Smooth muscle cell (in vitro differentiated cells): ENCODE data around the gene POLD1. TPM values are rescaled to one million over a fixed set of nuclear protein-coding genes. Genes with fewer than 3 reads are reported as not detected.
"Not testable (repeated sequence)": the region's sequence is repeated elsewhere in the genome, so short reads cannot be mapped to it uniquely, and the experiment has no call there.

Experiments used
- DNase-seq: peaks from one replicate; lab custom pipeline; 2025; ENCODE audit not compliant: unreplicated experiment; lab: John Stamatoyannopoulos, UW
- H2AFZ ChIP-seq: fragments of 200-600 bp; sonication (generic); 2 replicates; pipeline ENCODE4 v1.6.0; 2016; ENCODE audit warnings: antibody characterized with exemption, low read depth, mild to moderate bottlenecking
- H3F3A ChIP-seq: fragments of 200-600 bp; sonication (generic); 2 replicates; pipeline ENCODE4 v1.6.0; 2017; ENCODE audit warnings: antibody characterized with exemption, low read depth
- H3K27ac ChIP-seq: fragments of 200-600 bp; sonication (generic); 2 replicates; pipeline ENCODE4 v1.5.1; 2016; ENCODE audit warnings: low read depth, mild to moderate bottlenecking
- H3K27me3 ChIP-seq: fragments of 200-600 bp; sonication (generic); 2 replicates; pipeline ENCODE4 v1.6.1; 2016; ENCODE audit warnings: low read depth, mild to moderate bottlenecking
- H3K36me3 ChIP-seq: fragments of 200-600 bp; sonication (generic); 2 replicates; pipeline ENCODE4 v1.5.1; 2016; ENCODE audit warnings: low read depth
- H3K4me1 ChIP-seq: fragments of 200-600 bp; sonication (generic); 2 replicates; pipeline ENCODE4 v1.5.1; 2016; ENCODE audit warnings: low read depth
- H3K4me2 ChIP-seq: fragments of 200-600 bp; sonication (generic); 2 replicates; pipeline ENCODE4 v1.6.0; 2016; ENCODE audit warnings: mild to moderate bottlenecking
- H3K4me3 ChIP-seq: fragments of 200-600 bp; sonication (generic); 2 replicates; pipeline ENCODE4 v1.5.1; 2016; ENCODE audit warnings: mild to moderate bottlenecking
- H3K79me2 ChIP-seq: fragments of 200-600 bp; sonication (generic); 2 replicates; pipeline ENCODE4 v1.6.0; 2016; ENCODE audit warnings: low read depth, mild to moderate bottlenecking
- H3K9ac ChIP-seq: fragments of 200-600 bp; sonication (generic); 2 replicates; pipeline ENCODE4 v1.6.0; 2016; ENCODE audit warnings: low read depth
- H3K9me3 ChIP-seq: fragments of 200-600 bp; sonication (generic); replicated peaks from 2 replicates; pipeline ENCODE4 v1.5.1; 2016; ENCODE audit warnings: low read depth
- H4K20me1 ChIP-seq: fragments of 200-600 bp; sonication (generic); 2 replicates; pipeline ENCODE4 v1.6.0; 2016; ENCODE audit warnings: low read depth
- CTCF ChIP-seq: fragments of 200-600 bp; sonication (generic); IDR thresholded peaks from 2 replicates; pipeline ENCODE4 v1.5.1; 2017; ENCODE audit warnings: borderline replicate concordance, mild to moderate bottlenecking, antibody characterized with exemption; ENCODE audit not compliant: insufficient read depth, poor library complexity, severe bottlenecking
- WGBS: methylation state at CpG from one replicate; pipeline ENCODE4 v1.1.7; 2016; ENCODE audit warnings: low lambda C conversion rate; 5-methylcytosine and 5-hydroxymethylcytosine counted together
- polyA plus RNA-seq: library from polyadenylated mRNA; unstranded; fragments of >200 nt; fragmentation: Nextera tagmentation; extraction: Ambion mirVana; gene quantifications from 2 replicates; pipeline ENCODE4 v1.2.1, GENCODE V29; 2016
- total RNA-seq: library from RNA; depleted of rRNA; stranded (reverse); fragments of >200 nt; gene quantifications from 2 replicates; pipeline ENCODE4 v1.2.3, GENCODE V29; 2014

POLD1 gene
- total and polyA plus RNA-seq, 2 experiments from 2014 or later = 14.9 to 37.6 TPM

- Histone ChIP-seq H3K36me3 (no peaks in the 10 kb centered on the region), H3K4me2 (no peak overlapping the region), H3K9ac (no peak overlapping the region), H3K27ac (no peak overlapping the region), H3F3A (no peaks in the 10 kb centered on the region), H3K4me1 (no peaks in the 10 kb centered on the region), H2AFZ (no peak overlapping the region), H3K79me2 (no peaks in the 10 kb centered on the region), H4K20me1 (no peaks in the 10 kb centered on the region), H3K9me3 (no peaks in the 10 kb centered on the region), H3K27me3 (no peaks in the 10 kb centered on the region), H3K4me3 (no peak overlapping the region)
- no peak for DNase-seq
- no peak for TF ChIP-seq CTCF
- 98% methylated on average over 3 of the region's 3 CpGs for WGBS
Measured at GRCh38 chr19:50341091-50341564, 43.0 kb upstream of the POLD1 start.

- no peaks in the 10 kb centered on the region for H3K79me2 ChIP-seq
- no peaks in the 10 kb centered on the region for H4K20me1 ChIP-seq
- H3F3A ChIP-seq = no peaks in the 10 kb centered on the region
- no peak overlapping the region for H3K4me2 ChIP-seq
- no peak overlapping the region for H3K9ac ChIP-seq
- H3K9me3 ChIP-seq = no peaks in the 10 kb centered on the region
- TF ChIP-seq CTCF = no peak
- WGBS = 88% methylated on average over 8 of the region's 8 CpGs
- no peak overlapping the region for H2AFZ ChIP-seq
- no peak overlapping the region for H3K4me3 ChIP-seq
- no peak overlapping the region for H3K27ac ChIP-seq
- H3K36me3 ChIP-seq = no peaks in the 10 kb centered on the region
- H3K4me1 ChIP-seq = no peaks in the 10 kb centered on the region
- no peak for DNase-seq
- no peaks in the 10 kb centered on the region for H3K27me3 ChIP-seq
Measured at GRCh38 chr19:50344661-50345318, 39.4 kb upstream of the POLD1 start.

GRCh38 chr19:50347089-50347581 lies 37.0 kb upstream of the POLD1 start:
- H3K27ac ChIP-seq, H3F3A ChIP-seq, H3K4me3 ChIP-seq, H3K79me2 ChIP-seq, H3K27me3 ChIP-seq, H3K4me2 ChIP-seq, H3K9ac ChIP-seq, H3K4me1 ChIP-seq, DNase-seq, H3K36me3 ChIP-seq, H4K20me1 ChIP-seq, H2AFZ ChIP-seq, H3K9me3 ChIP-seq: not testable (repeated sequence)
- 74% methylated on average over 8 of the region's 8 CpGs for WGBS

- TF ChIP-seq CTCF = no peak
- H3K4me3 ChIP-seq = no peak overlapping the region
- H3K36me3 ChIP-seq = no peaks in the 10 kb centered on the region
- H3K4me2 ChIP-seq = no peak overlapping the region
- 80% methylated on average over 22 of the region's 22 CpGs for WGBS
- H3K4me1 ChIP-seq = no peaks in the 10 kb centered on the region
- no peaks in the 10 kb centered on the region for H3K79me2 ChIP-seq
- no peaks in the 10 kb centered on the region for H3F3A ChIP-seq
- no peaks in the 10 kb centered on the region for H4K20me1 ChIP-seq
- no peak overlapping the region for H2AFZ ChIP-seq
- no peak overlapping the region for H3K9ac ChIP-seq
- H3K27ac ChIP-seq = no peak overlapping the region
- DNase-seq = no peak
- H3K9me3 ChIP-seq = no peaks in the 10 kb centered on the region
- H3K27me3 ChIP-seq = no peaks in the 10 kb centered on the region
Measured at GRCh38 chr19:50349277-50350057, 34.7 kb upstream of the POLD1 start.
